ENCODE results near the gene MAP2K3. TPM values are rescaled to one million over a fixed set of nuclear protein-coding genes. Genes with fewer than 3 reads are reported as not detected.

Gene MAP2K3
- total and polyA plus RNA-seq, 2 of the 8 experiments (the other 6 are each of a cell fraction or from before 2014, with no cell fraction given), result 16.9 to 33.5 TPM

DNA sequence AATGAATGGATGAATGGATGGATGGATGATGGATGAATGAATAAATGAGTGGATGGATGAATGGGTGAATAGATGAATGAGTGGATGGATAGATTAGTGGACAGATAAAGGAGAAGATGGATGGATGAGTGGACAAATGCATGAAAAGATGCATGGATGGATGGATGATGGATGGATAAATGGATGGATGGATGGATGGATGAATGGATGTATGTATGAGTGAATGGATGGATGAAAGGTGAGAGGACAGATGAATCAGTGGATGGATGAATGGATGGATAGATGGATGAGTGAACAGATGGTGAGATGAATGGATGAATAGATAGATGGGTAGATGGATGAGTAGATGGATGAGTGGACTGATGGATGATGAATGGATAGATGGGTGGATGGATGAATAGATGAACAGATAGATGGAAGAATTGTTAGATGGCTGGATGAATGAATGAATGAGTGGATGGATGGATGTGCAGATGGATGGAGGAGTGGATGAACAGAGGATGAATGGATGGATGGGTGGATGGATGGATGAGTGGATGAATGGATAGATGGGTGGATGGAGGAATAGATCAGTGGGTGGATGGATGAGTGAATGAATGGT is 77.9 kb downstream of the MAP2K3 start:
- no peak overlapping the region for H3K23ac ChIP-seq (ENCODE audit: insufficient read length)
- H3K4me3 ChIP-seq (ENCODE audit: extremely low read depth in 1 of 4, insufficient read depth in 2 of 4, low read depth in 3 of 4, low read length in 4 of 4), result no peak overlapping the region
- TF ChIP-seq ZNF274 (IDR thresholded peaks at IDR 0.05; ENCODE audit: borderline replicate concordance, extremely low read depth, low read length) (no peak), TAF7 (optimal IDR thresholded peaks at IDR 0.05; ENCODE audit: borderline replicate concordance, low read depth, low read length) (no peak), SIRT6 (IDR thresholded peaks at IDR 0.05; ENCODE audit: low read length) (no peak)
- TF ChIP-seq, protein P1, sequence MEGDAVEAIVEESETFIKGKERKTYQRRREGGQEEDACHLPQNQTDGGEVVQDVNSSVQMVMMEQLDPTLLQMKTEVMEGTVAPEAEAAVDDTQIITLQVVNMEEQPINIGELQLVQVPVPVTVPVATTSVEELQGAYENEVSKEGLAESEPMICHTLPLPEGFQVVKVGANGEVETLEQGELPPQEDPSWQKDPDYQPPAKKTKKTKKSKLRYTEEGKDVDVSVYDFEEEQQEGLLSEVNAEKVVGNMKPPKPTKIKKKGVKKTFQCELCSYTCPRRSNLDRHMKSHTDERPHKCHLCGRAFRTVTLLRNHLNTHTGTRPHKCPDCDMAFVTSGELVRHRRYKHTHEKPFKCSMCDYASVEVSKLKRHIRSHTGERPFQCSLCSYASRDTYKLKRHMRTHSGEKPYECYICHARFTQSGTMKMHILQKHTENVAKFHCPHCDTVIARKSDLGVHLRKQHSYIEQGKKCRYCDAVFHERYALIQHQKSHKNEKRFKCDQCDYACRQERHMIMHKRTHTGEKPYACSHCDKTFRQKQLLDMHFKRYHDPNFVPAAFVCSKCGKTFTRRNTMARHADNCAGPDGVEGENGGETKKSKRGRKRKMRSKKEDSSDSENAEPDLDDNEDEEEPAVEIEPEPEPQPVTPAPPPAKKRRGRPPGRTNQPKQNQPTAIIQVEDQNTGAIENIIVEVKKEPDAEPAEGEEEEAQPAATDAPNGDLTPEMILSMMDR (IDR thresholded peaks at IDR 0.05; ENCODE audit: control extremely low read depth in 1 of 3, insufficient read depth in 1 of 3, low read depth in 1 of 3, low read length in 3 of 3), result no peak
- POLR2A ChIA-PET (ENCODE audit: partially characterized antibody), result no interaction called here
- H2BK20ac ChIP-seq (ENCODE audit: low read length), result no peak overlapping the region
- H4K20me1 ChIP-seq (replicated peaks in 1 of 2; ENCODE audit: control insufficient read depth in 1 of 2, insufficient read depth in 2 of 2, low read length in 2 of 2), result peaks cover 0 to 4% of the 10 kb centered on the region in 2 experiments
- H2BK120ac ChIP-seq (replicated peaks; ENCODE audit: low read depth, low read length), result no peak overlapping the region
- no peaks in the 10 kb centered on the region for H3K9me3 ChIP-seq (ENCODE audit: insufficient read depth in 2 of 2, low read depth in 1 of 2, low read length in 1 of 2)
- no peaks in the 10 kb centered on the region for H3K79me2 ChIP-seq (ENCODE audit: control insufficient read depth in 1 of 2, insufficient read depth in 2 of 2, low read length in 2 of 2)
- H4K5ac ChIP-seq (ENCODE audit: insufficient read length, low read depth, low read length), result no peak overlapping the region
- no peak overlapping the region for H3K4ac ChIP-seq (replicated peaks; ENCODE audit: insufficient read length, low read depth, low read length)
- no peaks in the 10 kb centered on the region for H3K79me1 ChIP-seq (ENCODE audit: low read depth, low read length)
- H3K27ac ChIP-seq (ENCODE audit: low read depth, low read length), result no peak overlapping the region
- no peaks in the 10 kb centered on the region for H3K36me3 ChIP-seq (ENCODE audit: control insufficient read depth in 2 of 4, insufficient read depth in 4 of 4, low read length in 3 of 4)
- H4K91ac ChIP-seq (replicated peaks; ENCODE audit: insufficient read length, low read length), result no peak overlapping the region
- DNase-seq (ENCODE audit: low read depth in 1 of 2, low spot score in 2 of 2), result no peak
- H3K4me1 ChIP-seq (replicated peaks in 1 of 4; ENCODE audit: control insufficient read depth in 3 of 4, insufficient read depth in 4 of 4, low read length in 3 of 4), result peaks cover 0 to 19% (median 6%) of the 10 kb centered on the region in 4 experiments; a peak in 6 of 7 replicates
- no peak overlapping the region for H3K18ac ChIP-seq (ENCODE audit: extremely low read depth, low read length)
- H2BK12ac ChIP-seq (ENCODE audit: low read depth, low read length), result no peak overlapping the region
- H3K27me3 ChIP-seq (replicated peaks in 1 of 4; ENCODE audit: control insufficient read depth in 3 of 4, extremely low read depth in 1 of 4, insufficient read depth in 3 of 4, low read length in 3 of 4), result no peaks in the 10 kb centered on the region; a peak in 2 of 7 replicates
- no peak overlapping the region for H2BK5ac ChIP-seq (ENCODE audit: low read depth, low read length)
- peak overlapping the region; percentile 67 for H3K56ac ChIP-seq (replicated peaks; ENCODE audit: insufficient read length, low read depth, low read length)
- no peak overlapping the region for H3K4me2 ChIP-seq (ENCODE audit: insufficient read depth in 1 of 2, low read depth in 2 of 2, low read length in 2 of 2)
- CTCF ChIA-PET (ENCODE audit: partially characterized antibody), result no interaction called here
- H3K23me2 ChIP-seq (ENCODE audit: low read depth, low read length), result peaks cover 15% of the 10 kb centered on the region; the same call in 1 of the 2 replicates
- no peak overlapping the region for H3K14ac ChIP-seq (ENCODE audit: insufficient read length)
- no peak overlapping the region for H3K9ac ChIP-seq (replicated peaks in 1 of 4; ENCODE audit: extremely low read depth in 1 of 4, low read depth in 3 of 4, low read length in 3 of 4)
- no peak overlapping the region for H2AFZ ChIP-seq (ENCODE audit: low read length)
- no peak overlapping the region for H2AK5ac ChIP-seq (ENCODE audit: low read depth, low read length)
- no peak overlapping the region for H2BK15ac ChIP-seq (ENCODE audit: low read length)
- no peak overlapping the region for H4K8ac ChIP-seq (ENCODE audit: extremely low read depth, insufficient read depth, low read length)
- no peak for FAIRE-seq
